K562 (cell line): Measurements from ENCODE around the gene SND1. TPM values are rescaled to one million over a fixed set of nuclear protein-coding genes. Genes with fewer than 3 reads are reported as not detected.

Experiments used
- ATF7 ChIP-seq: fragments of 450-650 bp; IDR thresholded peaks from 2 replicates; pipeline ENCODE4 v1.7.1; 2014; ENCODE audit warnings: mild to moderate bottlenecking, moderate library complexity
- DNMT1 ChIP-seq: fragments of 450-650 bp; IDR thresholded peaks from 2 replicates; pipeline ENCODE4 v1.6.1; 2016; ENCODE audit warnings: antibody characterized with exemption, mild to moderate bottlenecking
- E2F4 ChIP-seq: sonication (generic); formaldehyde crosslinking; IDR thresholded peaks from 2 replicates; pipeline ENCODE4 v1.8.0; 2022; ENCODE audit warnings: mild to moderate bottlenecking, low read depth, missing genetic modification reagents
- ELF2 ChIP-seq: fragments of 250-450 bp; sonication (Bioruptor Pico); IDR thresholded peaks from 2 replicates; pipeline ENCODE4 v1.5.0; 2021; ENCODE audit warnings: mild to moderate bottlenecking
- EZH2 ChIP-seq: IDR thresholded peaks from 2 replicates; pipeline ENCODE4 v1.6.1; 2012; ENCODE audit warnings: low read depth, mild to moderate bottlenecking, inconsistent platforms, low read length, borderline replicate concordance
- RBM25 ChIP-seq: fragments of 200-400 bp; formaldehyde crosslinking; IDR thresholded peaks from 2 replicates; pipeline ENCODE4 v1.6.1; 2018; ENCODE audit warnings: low read length, low read depth, moderate library complexity; ENCODE audit not compliant: severe bottlenecking
- ZBTB40 ChIP-seq, 2 experiments: fragments of 450-650 bp in 1 of 2; sonication (generic) in 1 of 2; formaldehyde crosslinking in 1 of 2; IDR thresholded peaks; 2 replicates each; pipeline versions ENCODE4 v1.7.1 to v1.9.0; 2016 to 2022; ENCODE audit warnings: inconsistent platforms in 1 of 2, mild to moderate bottlenecking in 1 of 2, missing genetic modification reagents in 1 of 2
- ZNF134 ChIP-seq: fragments of 250-450 bp; sonication (Bioruptor Pico); conservative IDR thresholded peaks from 2 replicates; pipeline ENCODE4 v1.4.0; 2020
- polyA plus RNA-seq, 8 experiments: library from polyadenylated mRNA; depleted of rRNA in 4 of 8; stranded (reverse) in 5 of 8; unstranded in 3 of 8; fragments of >200 nt; fragmentation: Nextera tagmentation in 2 of 8; fragmentation: Illumina TruSeq in 1 of 8; extraction: Ambion mirVana in 2 of 8; extraction: Trizol in 1 of 8; gene quantifications; 2 replicates each; pipeline versions ENCODE4 v1.2.1 to v1.2.3, GENCODE V29; 2011 to 2014; ENCODE audit warnings: inconsistent platforms in 1 of 8, missing spikeins in 1 of 8
- total RNA-seq, 7 experiments: library from RNA; depleted of rRNA in 6 of 7; stranded (reverse); fragments of >200 nt in 6 of 7; fragmentation: Illumina TruSeq in 2 of 7; extraction: Trizol in 2 of 7; gene quantifications; 2 replicates each; pipeline versions ENCODE4 v1.2.1 to v1.2.3, GENCODE V29; 2011 to 2021; ENCODE audit warnings: low replicate concordance in 1 of 7

The SND1 gene
- total and polyA plus RNA-seq, 9 of the 15 experiments (the other 6 are each of a cell fraction or from before 2014, with no cell fraction given) = 46.5 to 307 (median 191) TPM

GRCh38 chr7:128081351-128081750 lies 429.4 kb downstream of the SND1 start (continued):
- no peak for TF ChIP-seq ZBTB40 (IDR thresholded peaks at IDR 0.05)
- TF ChIP-seq ZBTB40 (CRISPR knock-in tag; IDR thresholded peaks at IDR 0.05) = no peak
- TF ChIP-seq ELF2 (CRISPR knock-in tag) = no peak
- TF ChIP-seq ZNF134 = no peak
- no peak for TF ChIP-seq RBM25
- TF ChIP-seq EZH2 = no peak
- TF ChIP-seq E2F4 (CRISPR knock-in tag) = no peak
- TF ChIP-seq DNMT1 = no peak
- no peak for TF ChIP-seq ATF7
